Activated CD4-positive, CD25-positive, alpha-beta regulatory T cell (primary cell): ENCODE measurements around the gene CCBE1.
"Not testable (repeated sequence)": the region's sequence is repeated elsewhere in the genome, so short reads cannot be mapped to it uniquely, and the experiment has no call there.

ENCODE experiments used
- DNase-seq, 4 experiments: peaks; one replicate each; lab custom pipeline; 2025; lab: John Stamatoyannopoulos, UW

CCBE1 gene

GRCh38 chr18:59539108-59539507 is 158.1 kb downstream of the CCBE1 start:
- DNase-seq: no peak

- no peak for DNase-seq
Measured at GRCh38 chr18:59537579-59537978, 159.6 kb downstream of the CCBE1 start.

- DNase-seq: no peak
Measured at GRCh38 chr18:59536166-59536565, 161.1 kb downstream of the CCBE1 start.

GRCh38 chr18:59535055-59535454 is 162.2 kb downstream of the CCBE1 start:
- DNase-seq: no peak

- DNase-seq: no peak
Measured at GRCh38 chr18:59528866-59529265, 168.4 kb downstream of the CCBE1 start.

DNA sequence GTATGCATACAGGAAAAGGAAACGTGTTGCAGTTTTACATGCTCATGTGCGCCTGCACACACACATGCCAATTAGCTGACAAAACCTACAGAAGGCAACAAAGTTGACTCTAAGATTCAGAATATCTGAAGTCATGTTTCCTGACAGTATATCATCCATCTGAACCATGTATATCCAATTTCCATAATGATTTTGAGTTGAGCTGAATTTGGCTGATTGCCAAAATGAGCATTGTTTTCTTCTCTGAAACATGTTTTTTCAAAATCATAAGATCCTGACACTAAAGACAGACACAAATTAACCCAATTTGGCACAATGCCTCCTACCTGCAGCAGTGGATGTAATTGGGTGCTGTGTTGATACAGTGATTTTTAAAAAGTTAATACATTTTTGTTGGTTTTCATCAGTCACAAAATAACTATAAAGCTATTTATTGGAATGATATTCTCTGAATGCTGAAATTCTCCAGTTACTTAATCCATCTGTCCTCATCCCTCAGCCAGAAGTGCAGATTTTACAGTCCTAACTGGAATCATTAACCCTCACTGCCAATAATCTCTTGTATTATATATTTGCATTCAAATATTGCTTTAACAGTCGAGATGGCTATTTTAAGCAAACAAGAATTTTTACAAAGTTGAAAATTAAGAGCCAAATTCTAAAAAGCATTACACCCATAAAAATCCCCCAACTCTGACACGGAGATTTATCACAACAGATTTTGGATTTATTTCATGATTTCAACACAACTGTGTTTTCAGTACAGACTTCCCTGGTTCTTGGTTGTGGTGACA is 176.5 kb downstream of the CCBE1 start:
- DNase-seq: no peak

DNA sequence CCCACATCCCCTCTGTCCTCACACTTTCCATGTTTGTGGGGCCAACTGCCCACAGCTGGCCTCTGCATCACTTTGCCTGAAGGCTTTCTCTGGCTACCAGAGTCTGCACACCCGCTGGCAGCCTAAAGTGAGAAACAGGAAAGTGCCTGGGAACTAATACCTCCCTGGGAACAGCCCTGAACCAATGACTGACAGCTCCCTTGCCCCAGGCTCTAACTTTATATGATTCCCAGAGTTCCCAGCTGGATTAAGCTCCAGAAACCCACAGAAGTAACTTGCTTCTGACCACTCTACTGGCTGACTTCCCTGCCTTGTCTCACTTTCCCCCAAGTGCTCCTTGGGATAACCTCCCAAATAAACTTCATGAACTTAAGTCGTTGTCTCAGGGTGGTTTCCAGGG is 178.5 kb downstream of the CCBE1 start:
- DNase-seq: no peak

DNA sequence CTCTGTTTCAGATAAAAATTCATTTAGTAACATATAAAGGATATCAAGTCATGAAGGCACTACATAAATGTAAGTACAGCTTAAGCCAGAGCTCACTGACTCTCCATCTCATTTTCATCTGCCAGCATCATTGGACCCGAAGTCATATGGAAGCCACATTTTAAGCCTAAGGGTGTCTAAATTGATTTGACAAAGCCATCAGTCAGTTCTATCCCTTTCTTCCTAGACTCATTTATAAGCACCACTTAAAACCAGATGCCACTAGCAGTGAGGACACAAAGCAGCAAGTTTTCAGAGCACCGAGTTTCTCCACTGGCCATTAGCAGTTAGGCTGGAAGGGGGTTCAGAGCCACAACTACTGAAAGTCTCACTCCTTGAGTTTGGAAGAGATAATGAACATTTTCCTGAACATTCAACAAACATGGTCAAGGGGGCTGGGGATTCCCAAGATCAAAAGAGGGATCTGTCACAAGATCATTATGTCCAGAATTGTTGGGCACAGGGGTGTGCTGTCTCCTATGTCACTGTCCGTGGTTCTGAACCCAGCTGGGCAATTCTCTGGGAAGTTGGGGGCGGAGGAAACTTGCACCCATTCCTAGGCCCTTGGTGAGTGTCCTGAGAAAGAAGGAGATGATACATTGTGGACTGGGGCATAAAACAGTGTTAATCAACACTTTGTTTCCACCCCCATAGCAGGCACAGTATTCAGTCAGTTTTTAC is 179.6 kb downstream of the CCBE1 start:
- DNase-seq: no peak

GRCh38 chr18:59516356-59517155 is 180.7 kb downstream of the CCBE1 start:
- no peak for DNase-seq

DNA sequence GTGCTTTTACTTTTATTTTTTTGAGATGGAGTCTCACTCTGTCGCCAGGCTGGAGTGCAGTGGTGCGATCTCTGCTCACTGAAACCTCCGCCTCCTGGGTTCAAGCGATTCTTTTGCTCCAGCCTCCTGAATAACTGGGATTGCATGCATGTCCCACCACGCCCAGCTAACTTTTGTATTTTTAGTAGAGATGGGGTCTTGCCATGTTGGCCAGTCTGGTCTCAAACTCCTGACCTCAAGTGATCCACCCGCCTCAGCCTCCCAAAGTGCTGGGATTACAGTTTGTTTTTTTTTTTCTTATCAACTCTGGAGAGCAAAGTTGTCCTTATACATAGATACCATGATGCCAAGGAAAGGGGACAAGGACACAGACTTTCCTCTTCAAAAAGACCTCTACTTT is 181.3 kb downstream of the CCBE1 start:
- not testable (repeated sequence) for DNase-seq

GRCh38 chr18:59515147-59515546 is 182.1 kb downstream of the CCBE1 start:
- DNase-seq: no peak

- no peak for DNase-seq
Measured at GRCh38 chr18:59514203-59514602, 183.0 kb downstream of the CCBE1 start.

- DNase-seq: no peak
Measured at GRCh38 chr18:59512025-59512755, 185.0 kb downstream of the CCBE1 start.

DNA sequence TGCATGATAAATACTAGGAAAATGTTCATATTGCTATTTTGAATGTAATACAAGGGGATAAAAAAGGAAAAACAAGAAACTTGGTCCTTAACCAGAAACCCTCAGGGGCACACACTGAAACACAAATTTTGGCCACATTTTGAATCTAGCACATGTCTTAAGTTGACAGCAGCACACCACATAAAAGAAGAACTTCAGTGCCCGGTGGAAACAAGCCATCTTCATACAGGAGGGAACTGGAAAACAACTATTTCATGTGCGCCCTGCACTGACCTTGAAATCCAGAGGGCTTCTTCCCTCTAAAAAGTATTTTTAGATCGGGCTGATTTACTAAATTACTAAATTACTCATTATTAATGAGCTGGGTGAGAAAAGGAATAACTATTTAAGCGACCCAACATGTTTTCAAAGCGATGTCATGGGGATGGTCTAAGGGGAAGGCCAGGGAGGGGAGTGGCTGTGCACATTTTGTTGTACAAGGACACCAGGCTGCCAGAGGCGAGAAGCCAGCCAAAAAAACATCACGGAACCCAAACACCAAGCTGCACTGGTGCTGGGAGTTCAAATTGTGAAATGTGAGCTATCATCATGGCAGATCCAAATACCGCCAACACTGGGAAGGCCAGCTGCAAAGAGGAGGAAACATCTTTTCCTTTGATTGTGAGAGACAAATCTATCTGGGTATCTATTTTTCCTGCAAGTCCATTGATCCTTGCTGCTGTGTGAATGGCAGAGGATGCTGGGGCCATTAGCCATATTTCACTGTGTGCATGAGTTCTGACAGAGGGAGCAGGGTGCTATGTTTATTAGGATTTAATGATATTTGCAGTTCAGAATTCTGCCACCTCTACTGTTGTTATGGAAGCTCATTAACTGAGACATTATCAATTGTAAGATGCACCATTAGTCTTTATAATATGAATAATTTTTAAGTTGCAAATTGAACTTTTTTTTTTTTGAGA is 187.5 kb downstream of the CCBE1 start:
- DNase-seq: no peak

DNA sequence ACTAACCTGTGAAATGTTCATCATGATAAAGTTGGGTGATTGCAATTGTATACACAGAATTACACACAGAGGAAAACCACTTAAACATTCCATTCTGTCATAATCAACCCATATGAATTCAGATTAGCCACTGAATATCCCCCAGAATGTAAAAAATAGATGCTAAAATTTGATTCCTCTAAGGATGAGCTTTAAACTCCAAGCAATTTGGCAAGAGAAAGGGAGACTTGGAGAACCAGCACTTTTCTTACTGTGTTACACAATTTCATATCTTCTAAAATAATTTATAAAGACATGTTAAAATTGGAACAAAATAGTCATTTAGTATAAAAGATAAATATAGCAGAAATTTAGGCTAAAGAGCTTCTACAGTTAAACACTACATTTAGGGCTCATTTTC is 191.9 kb downstream of the CCBE1 start:
- no peak for DNase-seq

- no peak for DNase-seq
Measured at GRCh38 chr18:59502274-59503175, 194.7 kb downstream of the CCBE1 start.

DNA sequence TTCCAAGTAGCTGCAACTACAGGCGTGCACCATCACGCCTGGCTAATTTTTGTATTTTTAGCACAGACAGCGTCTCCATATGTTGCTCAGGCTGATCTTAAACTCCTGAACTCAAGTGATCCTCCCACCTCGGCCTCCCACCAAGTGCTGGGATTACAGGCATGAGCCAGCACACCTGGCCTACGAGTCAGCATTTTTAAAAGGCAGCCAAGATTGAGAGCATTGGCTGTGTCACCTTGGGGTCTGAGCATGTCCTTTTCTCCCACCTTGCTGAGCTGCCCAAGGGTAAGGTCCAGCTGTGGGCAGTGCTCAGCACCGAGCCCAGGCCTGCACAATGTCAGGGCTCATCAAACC is 195.3 kb downstream of the CCBE1 start:
- no peak for DNase-seq

DNA sequence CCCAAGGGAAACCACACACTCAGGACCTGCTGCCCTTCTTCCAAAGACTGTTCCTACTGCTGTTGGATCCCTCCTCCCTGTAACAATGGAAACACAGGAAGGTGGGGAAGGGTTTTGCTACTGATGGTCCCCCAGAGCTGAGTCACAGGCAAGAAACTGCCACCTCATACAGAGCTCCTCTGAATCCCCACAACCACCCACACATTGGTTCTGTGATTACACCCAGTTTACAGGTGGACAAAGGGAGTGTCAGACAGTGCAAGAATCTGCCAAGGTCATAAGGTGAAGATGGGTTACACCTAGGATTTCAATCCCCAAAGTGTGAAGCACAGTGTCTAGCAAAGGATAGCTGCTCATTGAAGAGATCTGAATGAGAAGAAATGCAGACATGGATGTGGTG is 196.5 kb downstream of the CCBE1 start:
- DNase-seq: no peak

GRCh38 chr18:59498506-59499086 is 198.6 kb downstream of the CCBE1 start:
- DNase-seq: no peak
